WTC11 (cell line): ENCODE results near the gene MED12L. TPM values are rescaled to one million over a fixed set of nuclear protein-coding genes. Genes with fewer than 3 reads are reported as not detected.

Experiments
- ATAC-seq: fragments of 200-7000 bp; cut with Tn5 transposase; 2 replicates; pipeline ENCODE4 v1.10.0; 2021; ENCODE audit warnings: mild to moderate bottlenecking, moderate library complexity
- CTCF ChIA-PET: fragments of 300-600 bp; sonication (Branson Sonifier 250); formaldehyde crosslinking; loops from one replicate; lab custom pipeline; 2021; ENCODE audit warnings: antibody characterized with exemption; lab: Charles Lee
- POLR2A ChIA-PET: fragments of 350-600 bp; sonication (Branson Sonifier 250); formaldehyde crosslinking; loops from one replicate; lab custom pipeline; 2021; ENCODE audit warnings: antibody characterized with exemption; lab: Charles Lee
- DNase-seq: peaks from one replicate; pipeline ENCODE4 v3.0.0; 2021; ENCODE audit warnings: low spot score
- H3K27ac Mint-ChIP-seq: 2 replicates; pipeline ENCODE4 v1.8.0; 2021; ENCODE audit warnings: mixed read lengths
- H3K27me3 Mint-ChIP-seq: 2 replicates; pipeline ENCODE4 v1.8.0; 2021; ENCODE audit warnings: low read depth, mild to moderate bottlenecking, moderate library complexity, mixed read lengths
- H3K36me3 Mint-ChIP-seq: 2 replicates; pipeline ENCODE4 v1.8.0; 2021; ENCODE audit warnings: mixed read lengths
- H3K4me1 Mint-ChIP-seq: 2 replicates; pipeline ENCODE4 v1.8.0; 2022; ENCODE audit warnings: mixed read lengths
- H3K4me3 Mint-ChIP-seq: 2 replicates; pipeline ENCODE4 v1.8.0; 2021; ENCODE audit warnings: mild to moderate bottlenecking, moderate library complexity, mixed read lengths
- H3K9me3 Mint-ChIP-seq: 2 replicates; pipeline ENCODE4 v1.8.0; 2021; ENCODE audit warnings: mixed read lengths
- EMX1 ChIP-seq: fragments of 250-450 bp; sonication (Bioruptor Pico); IDR thresholded peaks from 2 replicates; pipeline ENCODE4 v1.8.0; 2021; ENCODE audit warnings: mild to moderate bottlenecking
- GRHL2 ChIP-seq: fragments of 250-450 bp; sonication (Bioruptor Pico); IDR thresholded peaks from 2 replicates; pipeline ENCODE4 v1.8.0; 2022; ENCODE audit warnings: mild to moderate bottlenecking, moderate library complexity; ENCODE audit not compliant: insufficient replicate concordance, severe bottlenecking
- GTF2I ChIP-seq: fragments of 250-450 bp; sonication (Bioruptor Pico); conservative IDR thresholded peaks from 2 replicates; pipeline ENCODE4 v1.4.0; 2021; ENCODE audit warnings: mild to moderate bottlenecking
- HMGA2 ChIP-seq: fragments of 250-450 bp; sonication (Bioruptor Pico); IDR thresholded peaks from 2 replicates; pipeline ENCODE4 v1.4.0; 2021; ENCODE audit warnings: mild to moderate bottlenecking, moderate library complexity
- KAT7 ChIP-seq: sonication (generic); formaldehyde crosslinking; IDR thresholded peaks from 2 replicates; pipeline ENCODE4 v1.8.1; 2023; ENCODE audit warnings: missing genetic modification reagents, mild to moderate bottlenecking, borderline replicate concordance
- NR1H2 ChIP-seq: sonication (generic); formaldehyde crosslinking; IDR thresholded peaks from 2 replicates; pipeline ENCODE4 v1.9.0; 2021; ENCODE audit warnings: mild to moderate bottlenecking, moderate library complexity, missing genetic modification reagents
- OVOL2 ChIP-seq: fragments of 250-450 bp; sonication (Bioruptor Pico); IDR thresholded peaks from 2 replicates; pipeline ENCODE4 v1.9.0; 2021; ENCODE audit warnings: mild to moderate bottlenecking, borderline replicate concordance
- TCF7 ChIP-seq: sonication (generic); formaldehyde crosslinking; IDR thresholded peaks from 2 replicates; pipeline ENCODE4 v1.8.0; 2022; ENCODE audit warnings: mild to moderate bottlenecking, low read depth, missing genetic modification reagents, moderate library complexity
- TEAD1 ChIP-seq: sonication (generic); formaldehyde crosslinking; IDR thresholded peaks from 2 replicates; pipeline ENCODE4 v1.8.0; 2022; ENCODE audit warnings: mild to moderate bottlenecking, missing genetic modification reagents
- ZBTB43 ChIP-seq: sonication (generic); formaldehyde crosslinking; IDR thresholded peaks from 2 replicates; pipeline ENCODE4 v1.8.1; 2023; ENCODE audit warnings: mild to moderate bottlenecking, missing genetic modification reagents
- ZNF423 ChIP-seq: fragments of 250-450 bp; sonication (Bioruptor Pico); IDR thresholded peaks from 2 replicates; pipeline ENCODE4 v2.1.2; 2022; ENCODE audit warnings: mild to moderate bottlenecking, moderate library complexity
- ZSCAN18 ChIP-seq: fragments of 250-450 bp; sonication (Bioruptor Pico); IDR thresholded peaks from 2 replicates; pipeline ENCODE4 v2.1.2; 2022; ENCODE audit warnings: mild to moderate bottlenecking, moderate library complexity
- total RNA-seq: library from RNA; stranded (reverse); gene quantifications from 3 replicates; pipeline ENCODE4 v1.2.3, GENCODE V29; 2021
- TF ChIP-seq, protein P1 (sequence below): fragments of 200-600 bp; IDR thresholded peaks from 2 replicates; pipeline ENCODE4 v1.8.0; 2022; ENCODE audit warnings: antibody characterized with exemption
- TF ChIP-seq, protein P2 (sequence below): fragments of 250-450 bp; sonication (Bioruptor Pico); conservative IDR thresholded peaks from 2 replicates; pipeline ENCODE4 v1.9.0; 2021; ENCODE audit warnings: mild to moderate bottlenecking
- TF ChIP-seq, protein P3 (sequence below): sonication (generic); formaldehyde crosslinking; IDR thresholded peaks from 2 replicates; pipeline ENCODE4 v1.8.1; 2023; ENCODE audit warnings: mild to moderate bottlenecking, missing genetic modification reagents, moderate library complexity
- TF ChIP-seq, protein P4 (sequence below): fragments of 250-450 bp; sonication (Bioruptor Pico); IDR thresholded peaks from 2 replicates; pipeline ENCODE4 v1.9.0; 2021; ENCODE audit warnings: mild to moderate bottlenecking

The MED12L gene
- total RNA-seq, 1 experiment from 2014 or later, result 27.4 TPM

DNA sequence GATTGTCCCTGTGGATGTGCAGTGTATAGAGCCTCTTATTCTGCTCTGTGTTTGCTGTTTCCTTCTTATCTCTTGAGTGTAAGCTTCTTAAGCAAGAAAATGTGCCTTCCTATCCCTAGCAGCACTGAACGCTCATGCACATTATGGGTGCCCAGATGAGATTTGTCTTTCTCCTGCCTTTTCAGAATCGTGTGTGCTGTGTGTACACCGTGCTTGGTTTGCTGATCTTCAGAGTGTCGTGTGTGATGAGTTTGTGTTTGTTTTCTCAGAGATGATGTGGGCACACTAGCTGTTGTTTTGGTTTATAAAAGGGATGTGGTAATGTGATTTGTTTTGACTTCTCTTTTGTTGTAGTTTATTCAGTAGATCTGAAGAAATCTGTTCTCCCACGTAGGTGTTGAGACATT is 97.8 kb downstream of the MED12L start:
- no peaks in the 10 kb centered on the region for H3K36me3 Mint-ChIP-seq
- H3K4me1 Mint-ChIP-seq, result peaks cover 11% of the 10 kb centered on the region
- H3K4me3 Mint-ChIP-seq, result no peak overlapping the region
- no peaks in the 10 kb centered on the region for H3K27me3 Mint-ChIP-seq
- TF ChIP-seq ZNF423 (CRISPR knock-in tag), result no peak
- TF ChIP-seq, protein P1, sequence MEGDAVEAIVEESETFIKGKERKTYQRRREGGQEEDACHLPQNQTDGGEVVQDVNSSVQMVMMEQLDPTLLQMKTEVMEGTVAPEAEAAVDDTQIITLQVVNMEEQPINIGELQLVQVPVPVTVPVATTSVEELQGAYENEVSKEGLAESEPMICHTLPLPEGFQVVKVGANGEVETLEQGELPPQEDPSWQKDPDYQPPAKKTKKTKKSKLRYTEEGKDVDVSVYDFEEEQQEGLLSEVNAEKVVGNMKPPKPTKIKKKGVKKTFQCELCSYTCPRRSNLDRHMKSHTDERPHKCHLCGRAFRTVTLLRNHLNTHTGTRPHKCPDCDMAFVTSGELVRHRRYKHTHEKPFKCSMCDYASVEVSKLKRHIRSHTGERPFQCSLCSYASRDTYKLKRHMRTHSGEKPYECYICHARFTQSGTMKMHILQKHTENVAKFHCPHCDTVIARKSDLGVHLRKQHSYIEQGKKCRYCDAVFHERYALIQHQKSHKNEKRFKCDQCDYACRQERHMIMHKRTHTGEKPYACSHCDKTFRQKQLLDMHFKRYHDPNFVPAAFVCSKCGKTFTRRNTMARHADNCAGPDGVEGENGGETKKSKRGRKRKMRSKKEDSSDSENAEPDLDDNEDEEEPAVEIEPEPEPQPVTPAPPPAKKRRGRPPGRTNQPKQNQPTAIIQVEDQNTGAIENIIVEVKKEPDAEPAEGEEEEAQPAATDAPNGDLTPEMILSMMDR, result no peak
- no peak for TF ChIP-seq OVOL2 (CRISPR knock-in tag)
- TF ChIP-seq, protein P2, sequence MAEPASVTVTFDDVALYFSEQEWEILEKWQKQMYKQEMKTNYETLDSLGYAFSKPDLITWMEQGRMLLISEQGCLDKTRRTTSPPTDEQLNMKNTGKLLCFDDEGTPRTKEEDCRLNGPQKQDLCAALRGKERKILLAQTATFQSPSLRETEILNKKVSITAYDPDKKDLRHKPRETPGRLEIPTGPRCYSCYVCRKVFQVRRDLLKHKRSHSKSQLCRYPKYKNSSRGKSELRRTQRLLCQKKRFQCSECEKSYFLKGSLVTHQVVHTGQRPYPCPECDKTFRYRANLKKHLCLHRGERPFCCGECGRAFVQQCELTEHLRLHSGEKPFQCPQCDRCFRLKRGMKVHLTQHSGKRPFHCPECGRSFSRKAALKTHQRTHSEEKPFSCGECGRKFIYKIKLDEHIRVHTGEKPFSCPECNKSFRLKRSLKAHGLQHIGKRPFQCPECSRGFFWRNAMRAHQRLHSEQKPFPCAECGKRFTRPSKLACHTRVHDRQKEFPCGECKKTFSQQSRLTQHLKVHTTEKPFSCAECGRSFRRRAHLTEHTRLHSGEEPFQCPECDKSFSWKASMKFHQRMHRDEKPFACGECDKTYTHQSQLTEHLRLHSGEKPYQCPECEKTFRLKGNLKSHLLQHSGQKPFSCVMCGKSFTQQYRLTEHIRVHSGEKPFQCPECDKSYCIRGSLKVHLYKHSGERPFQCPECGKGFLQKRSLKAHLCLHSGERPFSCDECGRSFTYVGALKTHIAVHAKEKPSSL (CRISPR knock-in tag), result no peak
- TF ChIP-seq, protein P3, sequence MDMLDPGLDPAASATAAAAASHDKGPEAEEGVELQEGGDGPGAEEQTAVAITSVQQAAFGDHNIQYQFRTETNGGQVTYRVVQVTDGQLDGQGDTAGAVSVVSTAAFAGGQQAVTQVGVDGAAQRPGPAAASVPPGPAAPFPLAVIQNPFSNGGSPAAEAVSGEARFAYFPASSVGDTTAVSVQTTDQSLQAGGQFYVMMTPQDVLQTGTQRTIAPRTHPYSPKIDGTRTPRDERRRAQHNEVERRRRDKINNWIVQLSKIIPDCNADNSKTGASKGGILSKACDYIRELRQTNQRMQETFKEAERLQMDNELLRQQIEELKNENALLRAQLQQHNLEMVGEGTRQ (CRISPR knock-in tag), result no peak
- no peak for TF ChIP-seq HMGA2 (CRISPR knock-in tag)
- DNase-seq (no peak), ATAC-seq (no peak)
- H3K27ac Mint-ChIP-seq, result peak overlapping the region; percentile 32; the same call in 1 of the 2 replicates
- H3K9me3 Mint-ChIP-seq, result no peaks in the 10 kb centered on the region
- CTCF ChIA-PET, result interaction anchor here (1.0 to 1.4 kb wide), 3 partner anchors 16 to 130 kb away, joined by 3 to 4 read pairs (median 4); no protein-coding TSS in a partner anchor
- POLR2A ChIA-PET, result no interaction called here

- CTCF ChIA-PET, result no interaction called here
- H3K4me1 Mint-ChIP-seq, result peaks cover 3% of the 10 kb centered on the region; the same call in 1 of the 2 replicates
- H3K27ac Mint-ChIP-seq, result 0 out of 2 replicates have a peak overlapping the region, but pooled peaks have one; percentile 49
- H3K27me3 Mint-ChIP-seq, result no peaks in the 10 kb centered on the region
- no peak for ATAC-seq
- H3K36me3 Mint-ChIP-seq, result peaks cover 25% of the 10 kb centered on the region
- no peaks in the 10 kb centered on the region for H3K9me3 Mint-ChIP-seq
- H3K4me3 Mint-ChIP-seq, result no peak overlapping the region
- no peak for DNase-seq
- no peak for TF ChIP-seq OVOL2 (CRISPR knock-in tag)
- TF ChIP-seq KAT7 (CRISPR knock-in tag), result no peak
- TF ChIP-seq, protein P4, sequence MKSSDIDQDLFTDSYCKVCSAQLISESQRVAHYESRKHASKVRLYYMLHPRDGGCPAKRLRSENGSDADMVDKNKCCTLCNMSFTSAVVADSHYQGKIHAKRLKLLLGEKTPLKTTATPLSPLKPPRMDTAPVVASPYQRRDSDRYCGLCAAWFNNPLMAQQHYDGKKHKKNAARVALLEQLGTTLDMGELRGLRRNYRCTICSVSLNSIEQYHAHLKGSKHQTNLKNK, result no peak
- TF ChIP-seq EMX1 (CRISPR knock-in tag), result no peak
- no peak for TF ChIP-seq ZBTB43 (CRISPR knock-in tag)
- no peak for TF ChIP-seq GRHL2
- no peak for TF ChIP-seq ZSCAN18 (CRISPR knock-in tag)
- POLR2A ChIA-PET, result no interaction called here
Measured at GRCh38 chr3:151191095-151191494, 105.6 kb downstream of the MED12L start.

DNA sequence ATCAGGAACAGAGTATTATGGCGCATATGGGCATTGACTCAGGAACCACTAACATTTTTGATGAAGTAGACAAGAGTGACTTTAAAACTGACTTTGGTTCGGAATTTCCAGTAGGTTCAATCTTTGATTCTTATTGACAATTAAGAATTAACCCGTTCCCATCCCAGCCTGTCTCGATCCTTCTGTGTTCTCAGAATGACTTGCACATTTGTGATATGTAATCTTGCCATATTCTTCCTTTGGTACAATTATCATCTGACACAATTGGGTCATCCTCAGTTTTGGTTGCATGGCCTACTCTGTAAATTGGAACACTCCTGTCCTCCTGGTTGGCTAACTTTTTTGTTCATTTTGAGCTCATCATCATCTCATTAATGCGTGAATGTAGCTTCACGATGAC is 107.1 kb downstream of the MED12L start:
- ATAC-seq (no peak), DNase-seq (no peak)
- H3K36me3 Mint-ChIP-seq, result peaks cover 25% of the 10 kb centered on the region
- ChIA-PET POLR2A (no interaction called here), CTCF (no interaction called here)
- no peaks in the 10 kb centered on the region for H3K4me1 Mint-ChIP-seq
- H3K9me3 Mint-ChIP-seq, result no peaks in the 10 kb centered on the region
- H3K27ac Mint-ChIP-seq, result no peak overlapping the region
- no peak overlapping the region for H3K4me3 Mint-ChIP-seq
- H3K27me3 Mint-ChIP-seq, result no peaks in the 10 kb centered on the region
- TF ChIP-seq TEAD1 (CRISPR knock-in tag) (no peak), NR1H2 (CRISPR knock-in tag) (no peak), TCF7 (CRISPR knock-in tag) (no peak), GTF2I (no peak)
- TF ChIP-seq, all 79 proteins: peak for 0
